ENCODE data around the gene KIAA1328.

- TF ChIP-seq EHMT2 (IDR thresholded peaks at IDR 0.05; ENCODE audit: low read depth): no peak
- TF ChIP-seq RAD21 (conservative IDR thresholded peaks at IDR 0.05 in 1 of 2, IDR thresholded peaks at IDR 0.05 in 1 of 2): no peak
Measured at GRCh38 chr18:36872329-36872728, 43.4 kb downstream of the KIAA1328 start.
